ENCODE results near the gene TARBP1.

- no peak for TF ChIP-seq CTCF (IDR thresholded peaks at IDR 0.05)
- no peak for TF ChIP-seq POLR2A (IDR thresholded peaks at IDR 0.05)
These were observed 49.6 kb downstream of the TARBP1 start for GRCh38 chr1:234429434-234429806.

Data from vagina (tissue), 2 donors.